Measurements from ENCODE around the gene CCDC8.
"Not testable (repeated sequence)": the region's sequence is repeated elsewhere in the genome, so short reads cannot be mapped to it uniquely, and the experiment has no call there.

The CCDC8 gene, protein sequence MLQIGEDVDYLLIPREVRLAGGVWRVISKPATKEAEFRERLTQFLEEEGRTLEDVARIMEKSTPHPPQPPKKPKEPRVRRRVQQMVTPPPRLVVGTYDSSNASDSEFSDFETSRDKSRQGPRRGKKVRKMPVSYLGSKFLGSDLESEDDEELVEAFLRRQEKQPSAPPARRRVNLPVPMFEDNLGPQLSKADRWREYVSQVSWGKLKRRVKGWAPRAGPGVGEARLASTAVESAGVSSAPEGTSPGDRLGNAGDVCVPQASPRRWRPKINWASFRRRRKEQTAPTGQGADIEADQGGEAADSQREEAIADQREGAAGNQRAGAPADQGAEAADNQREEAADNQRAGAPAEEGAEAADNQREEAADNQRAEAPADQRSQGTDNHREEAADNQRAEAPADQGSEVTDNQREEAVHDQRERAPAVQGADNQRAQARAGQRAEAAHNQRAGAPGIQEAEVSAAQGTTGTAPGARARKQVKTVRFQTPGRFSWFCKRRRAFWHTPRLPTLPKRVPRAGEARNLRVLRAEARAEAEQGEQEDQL

GRCh38 chr19:46413262-46414031, at the start of gene CCDC8:
TSS of gene CCDC8 (minus strand) at chr19:46413564. CDS start at chr19:46412810, 754 bp downstream.
- DNase-seq (ENCODE audit: low read depth in 2 of 2): no peak

DNA sequence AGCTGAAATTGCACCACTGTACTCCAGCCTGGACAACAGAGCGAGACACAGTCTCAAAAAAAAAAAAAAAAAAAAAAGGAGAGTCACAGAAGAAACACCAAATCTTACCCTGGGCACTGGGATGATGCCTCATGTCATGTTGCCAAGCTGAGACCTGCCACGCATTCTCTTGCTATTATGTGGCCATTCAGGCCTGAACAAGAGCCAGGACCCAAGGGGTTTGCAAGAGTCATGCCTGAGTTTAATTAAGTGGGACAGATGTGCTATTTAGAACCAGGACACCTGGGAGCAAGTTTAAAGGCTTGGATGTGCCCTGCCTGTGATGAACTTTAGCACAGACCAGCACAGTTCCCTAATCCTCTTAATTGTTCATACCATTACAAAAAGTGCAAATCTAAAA, 48.2 kb upstream of the CCDC8 start:
- DNase-seq (ENCODE audit: low read depth in 2 of 2): no peak

DNA sequence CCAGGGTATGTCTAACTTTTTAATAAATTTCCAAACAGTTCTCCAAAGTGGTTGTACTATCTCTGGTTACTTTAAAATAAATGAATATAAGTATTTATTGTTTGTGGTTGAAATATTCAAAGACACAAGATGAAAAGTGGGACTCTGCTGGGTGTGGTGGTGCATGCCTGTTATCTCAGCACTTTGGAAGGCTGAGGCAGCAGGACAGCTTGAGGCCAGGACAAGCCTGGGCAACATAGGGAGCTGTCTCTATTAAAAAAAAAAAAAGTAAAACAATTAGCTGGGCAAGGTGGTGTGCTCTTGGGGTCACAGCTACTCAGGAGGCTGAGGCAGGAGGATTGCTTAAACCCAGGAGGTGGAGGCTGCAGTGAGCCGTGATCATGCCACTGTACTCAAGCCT, 47.6 kb upstream of the CCDC8 start:
- no peak for DNase-seq (ENCODE audit: low read depth in 2 of 2)

DNA sequence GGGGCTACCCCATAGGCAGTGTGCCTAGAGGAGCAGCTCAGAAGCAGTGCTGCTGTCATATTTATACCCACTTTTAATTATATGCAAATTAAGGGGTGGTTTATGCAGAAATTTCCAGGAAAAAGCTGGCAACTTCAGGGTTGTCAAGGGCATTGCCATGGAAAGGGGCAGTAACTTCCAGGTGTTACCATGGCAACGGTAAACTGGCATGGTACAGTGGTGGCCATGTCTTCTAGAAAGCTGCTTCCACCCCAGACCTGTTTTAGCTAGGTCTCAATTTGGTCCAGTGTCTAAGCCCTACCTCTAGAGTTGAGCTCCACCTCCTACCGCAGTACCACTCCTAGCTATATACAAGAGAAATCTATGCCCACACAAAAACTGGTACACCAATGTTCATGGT, 46.7 kb upstream of the CCDC8 start:
- DNase-seq (ENCODE audit: low read depth in 2 of 2): no peak

DNA sequence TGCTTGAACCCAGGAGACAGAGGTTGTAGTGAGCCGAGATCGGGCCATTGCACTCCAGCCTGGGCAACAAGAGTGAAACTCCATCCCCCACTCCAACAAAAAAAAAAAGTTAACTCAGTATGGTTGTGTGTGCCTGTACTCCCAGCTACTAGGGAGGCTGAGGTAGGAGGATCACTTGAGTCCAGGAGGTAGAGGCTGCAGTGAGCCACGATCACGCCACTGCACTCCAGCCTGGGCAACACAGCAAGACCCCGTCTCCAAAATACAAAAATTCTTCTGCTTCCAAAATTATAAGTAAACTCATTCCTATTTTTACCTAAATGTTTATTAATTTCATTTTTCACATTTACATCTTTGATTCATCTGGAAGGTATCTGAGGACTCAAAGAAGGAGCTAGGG, 43.6 kb upstream of the CCDC8 start:
- DNase-seq (ENCODE audit: low read depth in 2 of 2): no peak

DNA sequence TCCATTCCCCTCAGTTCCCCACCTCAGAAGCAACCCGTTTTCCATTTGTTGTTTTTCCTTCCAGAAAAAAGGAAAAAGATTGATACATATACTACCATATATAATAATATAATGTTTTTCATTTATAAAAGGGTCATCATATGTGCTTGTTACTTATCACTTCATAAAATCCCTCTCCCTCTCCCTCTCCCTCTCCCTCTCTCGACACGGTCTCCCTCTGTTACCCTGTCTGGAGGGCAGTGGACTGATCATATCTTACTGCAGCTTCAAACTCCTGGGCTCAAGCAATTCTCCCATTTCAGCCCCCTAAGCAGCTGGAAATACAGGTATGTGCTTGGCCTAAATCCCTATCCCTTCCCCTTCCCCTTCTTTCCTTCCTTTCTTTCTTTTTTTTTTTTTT, 40.9 kb upstream of the CCDC8 start:
- DNase-seq (ENCODE audit: low read depth in 2 of 2): no peak

DNA sequence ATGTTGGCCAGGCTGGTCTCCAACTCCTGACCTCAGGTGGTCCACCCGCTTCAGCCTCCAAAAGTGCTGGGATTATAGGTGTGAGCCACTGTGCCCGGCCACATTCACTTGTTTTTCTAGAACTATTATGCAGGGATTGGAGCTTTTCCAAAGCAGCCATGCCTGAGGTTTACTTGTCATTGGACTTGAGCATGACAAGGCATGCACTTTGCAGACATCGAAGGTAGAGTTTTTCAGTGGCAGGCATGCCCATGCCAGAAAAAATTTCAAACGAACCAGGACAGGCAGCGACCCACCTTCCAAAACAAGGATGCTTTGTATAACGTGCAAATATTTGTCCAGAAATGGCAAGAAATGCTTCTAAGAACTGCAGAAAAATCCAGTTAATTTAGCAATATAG, 40.3 kb upstream of the CCDC8 start:
- no peak for DNase-seq (ENCODE audit: low read depth in 2 of 2)

DNA sequence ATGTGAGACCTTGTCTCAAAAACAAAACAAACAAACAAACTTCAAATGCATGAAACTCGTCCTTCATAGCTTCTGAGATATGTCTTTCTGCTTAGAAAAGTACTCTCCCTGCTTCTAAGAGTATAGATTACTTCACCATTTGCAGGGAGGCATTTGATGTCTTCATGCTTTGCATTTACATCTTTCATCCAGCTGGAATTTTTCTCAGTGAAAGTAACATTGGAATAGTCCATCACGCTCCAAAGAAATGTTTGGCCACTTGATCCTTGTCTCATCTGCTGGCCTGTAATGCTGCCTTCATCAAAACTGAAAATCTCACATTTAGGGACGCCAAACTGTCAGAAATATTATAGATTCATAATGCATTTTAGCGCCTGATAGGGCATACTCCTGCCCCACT, 38.8 kb upstream of the CCDC8 start:
- no peak for DNase-seq (ENCODE audit: low read depth in 2 of 2)

GRCh38 chr19:46451352-46451751, 38.0 kb upstream of the CCDC8 start:
- DNase-seq (ENCODE audit: low read depth in 2 of 2): no peak

DNA sequence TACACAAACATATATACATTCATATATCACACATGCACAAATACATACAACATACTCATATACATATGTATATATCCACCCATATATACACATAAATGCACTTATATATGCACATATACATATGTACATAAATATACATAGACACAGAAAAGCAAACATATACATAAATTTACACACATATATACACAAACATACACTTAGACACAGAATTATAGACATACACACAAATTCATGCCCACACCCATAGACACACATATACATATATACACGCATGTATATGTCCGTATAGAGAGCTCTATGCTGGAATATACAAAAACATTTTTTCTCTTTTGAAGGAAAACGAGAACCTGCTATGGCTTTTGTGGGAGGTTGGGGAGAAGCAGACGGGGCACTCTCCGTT, 37.4 kb upstream of the CCDC8 start:
- DNase-seq (ENCODE audit: low read depth in 2 of 2): no peak

- DNase-seq (ENCODE audit: low read depth in 2 of 2): no peak
These were observed 35.9 kb upstream of the CCDC8 start for GRCh38 chr19:46449228-46449627.

GRCh38 chr19:46448601-46449000, 35.2 kb upstream of the CCDC8 start:
- no peak for DNase-seq (ENCODE audit: low read depth in 2 of 2)

GRCh38 chr19:46447824-46448223, 34.5 kb upstream of the CCDC8 start:
- DNase-seq (ENCODE audit: low read depth in 2 of 2): no peak

GRCh38 chr19:46447006-46447405, 33.6 kb upstream of the CCDC8 start:
- no peak for DNase-seq (ENCODE audit: low read depth in 2 of 2)

- no peak for DNase-seq (ENCODE audit: low read depth in 2 of 2)
These were observed 32.7 kb upstream of the CCDC8 start for GRCh38 chr19:46446021-46446420.

DNA sequence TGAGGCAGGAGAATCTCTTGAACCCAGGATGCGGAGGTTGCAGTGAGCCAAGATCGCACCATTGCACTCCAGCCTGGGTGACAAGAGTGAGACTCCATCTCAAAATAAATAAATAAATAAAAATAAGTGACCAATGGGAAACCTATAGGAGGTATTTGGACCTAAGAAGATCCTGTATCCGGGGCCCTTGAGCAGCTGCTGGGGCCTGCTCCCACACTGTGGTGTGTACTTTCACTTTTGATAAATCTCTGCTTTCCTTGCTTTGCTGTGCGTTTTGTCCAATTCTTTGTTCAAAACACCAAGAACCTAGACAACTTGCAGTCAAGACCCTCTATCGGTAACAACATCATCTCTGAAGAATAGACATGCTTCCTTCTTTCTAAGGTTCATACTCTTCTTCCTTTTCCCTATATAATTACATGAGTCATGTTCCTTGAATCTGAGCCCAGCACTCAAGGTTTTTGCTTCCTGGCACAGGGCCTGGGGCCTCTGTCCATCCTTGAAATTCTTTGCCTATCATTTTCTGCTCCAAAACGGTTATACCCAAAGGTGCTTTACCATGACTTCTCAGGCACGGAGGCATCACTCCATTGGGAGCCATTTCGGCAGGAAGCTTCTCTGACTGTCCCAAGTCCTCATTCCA, 29.6 kb upstream of the CCDC8 start:
- DNase-seq (ENCODE audit: low read depth in 2 of 2): no peak

DNA sequence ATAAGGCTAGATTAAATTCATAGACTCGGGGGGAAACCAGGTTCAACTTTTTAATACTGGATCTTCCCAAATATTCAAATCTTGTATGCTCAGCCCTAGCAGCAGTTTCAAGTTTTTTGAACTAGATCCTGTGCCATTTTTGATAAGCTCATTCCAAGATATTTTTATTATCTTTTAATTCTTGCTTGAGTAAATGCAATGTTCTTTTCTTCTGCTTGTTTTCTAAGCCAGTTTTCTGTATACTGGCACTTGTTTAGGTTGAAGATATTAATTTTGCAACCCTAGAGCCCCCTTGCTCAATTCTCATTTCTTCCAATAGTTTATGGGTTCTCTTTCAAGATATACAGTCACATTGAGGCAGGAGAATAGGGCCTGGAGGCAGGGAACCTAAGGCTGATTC, 28.5 kb upstream of the CCDC8 start:
- DNase-seq (ENCODE audit: low read depth in 2 of 2): no peak

- not testable (repeated sequence) for DNase-seq (ENCODE audit: low read depth in 2 of 2)
These were observed 22.3 kb upstream of the CCDC8 start for GRCh38 chr19:46435689-46436088.

GRCh38 chr19:46435009-46435408, 21.6 kb upstream of the CCDC8 start:
- no peak for DNase-seq (ENCODE audit: low read depth in 2 of 2)

- not testable (repeated sequence) for DNase-seq (ENCODE audit: low read depth in 2 of 2)
These were observed 20.1 kb upstream of the CCDC8 start for GRCh38 chr19:46433470-46433869.

DNA sequence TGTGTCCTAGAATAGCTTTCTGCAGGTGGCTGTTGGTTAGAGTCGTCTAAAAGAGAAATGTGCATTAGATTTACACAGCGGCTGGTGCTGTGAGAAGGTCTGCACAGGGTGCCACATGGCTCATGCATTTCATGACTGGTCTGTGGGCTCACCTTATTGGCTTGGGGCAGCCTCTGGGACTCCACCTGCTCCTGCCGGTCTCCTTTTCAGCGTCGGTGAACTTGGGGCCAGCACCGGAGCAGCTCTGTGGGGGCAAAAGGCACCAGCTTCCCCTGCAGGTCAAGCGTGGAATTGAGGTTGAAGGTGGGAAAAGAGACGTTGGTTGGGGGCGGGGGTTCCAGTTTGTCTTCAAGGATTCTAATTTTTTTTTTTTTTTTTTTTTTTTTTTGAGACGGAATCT, 18.5 kb upstream of the CCDC8 start:
- DNase-seq (ENCODE audit: low read depth in 2 of 2): no peak

DNA sequence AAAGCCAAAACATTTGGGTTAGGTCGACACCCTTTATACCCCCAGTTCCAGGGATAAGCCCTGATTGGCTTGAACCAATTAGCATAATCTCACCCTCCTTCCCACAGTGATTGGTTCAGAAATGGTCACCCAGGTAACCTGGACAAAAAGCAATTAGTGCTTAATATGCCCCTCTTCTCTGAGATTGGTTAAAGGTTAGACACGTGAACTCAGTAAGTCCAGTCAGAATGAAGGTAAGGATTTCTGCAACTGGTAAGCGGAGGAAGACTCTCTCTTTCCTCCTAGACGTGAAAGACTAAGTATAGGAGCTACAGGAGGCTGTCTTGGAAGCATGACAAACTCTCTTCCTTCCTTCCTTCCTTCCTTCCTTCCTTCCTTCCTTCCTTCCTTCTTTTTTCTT, 16.6 kb upstream of the CCDC8 start:
- no peak for DNase-seq (ENCODE audit: low read depth in 2 of 2)
